ENCODE measurements around the gene CEBPZOS. TPM values are rescaled to one million over a fixed set of nuclear protein-coding genes. Genes with fewer than 3 reads are reported as not detected.
"Not testable (repeated sequence)": the region's sequence is repeated elsewhere in the genome, so short reads cannot be mapped to it uniquely, and the experiment has no call there.

CEBPZOS gene
- total and polyA plus RNA-seq, 8 donors: 2.9 to 52.5 (median 32.4) TPM

DNA sequence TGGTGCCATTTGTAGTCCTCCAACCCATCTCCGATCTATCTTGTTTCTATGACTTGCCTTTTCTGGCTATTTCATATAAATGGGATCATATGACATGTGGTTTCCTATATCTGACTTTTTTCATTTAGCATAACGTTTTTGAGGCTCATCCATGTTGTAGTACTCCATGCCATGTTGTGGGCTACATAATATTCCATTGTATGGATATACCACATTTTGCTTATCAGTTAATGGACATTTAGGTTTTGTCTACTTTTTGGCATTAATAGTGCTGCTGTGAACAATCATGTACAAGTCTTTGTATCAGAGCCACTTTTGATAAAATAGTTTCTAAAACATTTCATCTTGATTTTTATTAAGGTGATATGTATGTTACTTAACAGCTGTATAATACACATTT is 7.4 kb downstream of the CEBPZOS start:
- TF ChIP-seq POLR2AphosphoS5 (IDR thresholded peaks at IDR 0.05) (no peak), POLR2A (IDR thresholded peaks at IDR 0.05) (no peak), EP300 (IDR thresholded peaks at IDR 0.05) (no peak)
- TF ChIP-seq, protein P1, sequence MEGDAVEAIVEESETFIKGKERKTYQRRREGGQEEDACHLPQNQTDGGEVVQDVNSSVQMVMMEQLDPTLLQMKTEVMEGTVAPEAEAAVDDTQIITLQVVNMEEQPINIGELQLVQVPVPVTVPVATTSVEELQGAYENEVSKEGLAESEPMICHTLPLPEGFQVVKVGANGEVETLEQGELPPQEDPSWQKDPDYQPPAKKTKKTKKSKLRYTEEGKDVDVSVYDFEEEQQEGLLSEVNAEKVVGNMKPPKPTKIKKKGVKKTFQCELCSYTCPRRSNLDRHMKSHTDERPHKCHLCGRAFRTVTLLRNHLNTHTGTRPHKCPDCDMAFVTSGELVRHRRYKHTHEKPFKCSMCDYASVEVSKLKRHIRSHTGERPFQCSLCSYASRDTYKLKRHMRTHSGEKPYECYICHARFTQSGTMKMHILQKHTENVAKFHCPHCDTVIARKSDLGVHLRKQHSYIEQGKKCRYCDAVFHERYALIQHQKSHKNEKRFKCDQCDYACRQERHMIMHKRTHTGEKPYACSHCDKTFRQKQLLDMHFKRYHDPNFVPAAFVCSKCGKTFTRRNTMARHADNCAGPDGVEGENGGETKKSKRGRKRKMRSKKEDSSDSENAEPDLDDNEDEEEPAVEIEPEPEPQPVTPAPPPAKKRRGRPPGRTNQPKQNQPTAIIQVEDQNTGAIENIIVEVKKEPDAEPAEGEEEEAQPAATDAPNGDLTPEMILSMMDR (IDR thresholded peaks at IDR 0.05): no peak
- Histone ChIP-seq H3K4me1 (peaks cover 0 to 3% (median under 1%) of the 10 kb centered on the region in 4 donors), H3K36me3 (peaks cover 44 to 93% (median 86%) of the 10 kb centered on the region in 4 donors), H3K27me3 (no peaks in the 10 kb centered on the region), H3K4me3 (no peak overlapping the region), H3K9me3 (peaks cover 0 to 36% (median 16%) of the 10 kb centered on the region in 4 donors), H3K27ac (no peak overlapping the region)
- intact Hi-C loops (cut with DNase I; ENCODE audit: low total_unique reads): no loop called here
- 91 to 97% (median 96%) methylated on average over 2 of the region's 2 CpGs for WGBS, 5 donors
- DNase-seq: no peak

DNA sequence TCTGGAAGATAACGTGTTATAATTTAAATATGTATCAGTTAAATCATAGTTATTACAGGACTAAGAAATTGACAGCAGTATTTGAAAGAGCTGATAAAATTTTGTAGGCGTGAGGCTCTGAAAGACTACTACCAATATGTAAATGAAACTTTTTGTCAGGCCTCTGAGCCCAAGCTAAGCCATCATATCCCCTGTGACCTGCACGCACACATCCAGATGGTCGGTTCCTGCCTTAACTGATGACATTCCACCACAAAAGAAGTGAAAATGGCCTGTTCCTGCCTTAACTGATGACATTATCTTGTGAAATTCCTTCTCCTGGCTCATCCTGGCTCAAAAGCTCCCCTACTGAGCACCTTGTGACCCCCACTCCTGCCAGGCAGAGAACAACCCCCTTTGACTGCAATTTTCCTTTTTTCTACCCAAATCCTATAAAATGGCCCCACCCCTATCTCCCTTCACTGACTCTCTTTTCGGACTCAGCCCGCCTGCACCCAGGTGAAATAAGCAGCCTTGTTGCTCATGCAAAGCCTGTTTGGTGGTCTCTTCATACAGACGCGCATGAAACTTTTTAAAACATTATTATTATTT is 8.9 kb downstream of the CEBPZOS start:
- H3K27me3 ChIP-seq; intact Hi-C loops (cut with DNase I; ENCODE audit: low total_unique reads); H3K4me3 ChIP-seq; H3K27ac ChIP-seq; H3K4me1 ChIP-seq; DNase-seq: not testable (repeated sequence)
- 84 to 90% (median 86%) methylated on average over 8 of the region's 8 CpGs for WGBS, 5 donors
- Histone ChIP-seq H3K9me3 (peaks cover 0 to 46% (median 22%) of the 10 kb centered on the region in 4 donors), H3K36me3 (peaks cover 57 to 100% (median 100%) of the 10 kb centered on the region in 4 donors)

DNA sequence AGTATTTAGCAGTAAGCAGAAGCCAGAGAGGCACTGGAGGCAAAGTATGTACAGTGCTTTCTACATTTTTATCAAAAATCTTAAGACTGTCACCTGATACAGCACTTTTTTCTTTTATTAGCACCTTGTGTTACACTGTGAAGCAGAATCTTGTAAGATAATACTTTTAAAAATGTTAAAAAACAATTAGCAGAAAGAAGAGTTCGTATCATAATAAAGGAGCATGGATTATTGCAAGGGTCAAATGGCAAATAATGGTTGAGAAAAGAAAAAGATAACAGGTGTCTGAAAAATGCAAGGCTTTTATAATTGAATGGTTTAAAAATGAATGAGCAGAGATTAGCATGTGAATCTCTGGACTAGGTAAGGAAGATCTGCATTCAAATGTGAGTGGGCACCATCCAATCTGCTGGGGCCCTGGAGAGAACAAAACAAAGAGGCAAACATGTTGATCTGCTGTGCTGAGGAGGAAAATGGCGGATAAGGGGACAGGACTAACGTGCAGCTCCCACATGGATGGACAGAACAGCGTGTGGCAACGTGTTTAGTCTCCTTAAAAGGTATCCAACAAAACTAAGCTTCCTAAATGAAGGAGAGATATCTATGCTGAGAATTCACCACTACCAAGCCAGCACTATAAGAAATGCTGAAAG is 9.5 kb downstream of the CEBPZOS start:
- TF ChIP-seq, protein P1 (IDR thresholded peaks at IDR 0.05): no peak
- TF ChIP-seq POLR2A (IDR thresholded peaks at IDR 0.05) (no peak), POLR2AphosphoS5 (IDR thresholded peaks at IDR 0.05) (no peak), EP300 (IDR thresholded peaks at IDR 0.05) (no peak)
- Histone ChIP-seq H3K9me3 (peaks cover 0 to 46% (median 22%) of the 10 kb centered on the region in 4 donors), H3K27ac (no peak overlapping the region), H3K36me3 (peaks cover 64 to 100% (median 100%) of the 10 kb centered on the region in 4 donors), H3K27me3 (no peaks in the 10 kb centered on the region), H3K4me1 (no peaks in the 10 kb centered on the region), H3K4me3 (no peak overlapping the region)
- no peak for DNase-seq
- WGBS, 5 donors: 92 to 96% (median 95%) methylated on average over 5 of the region's 5 CpGs
- intact Hi-C loops (cut with DNase I; ENCODE audit: low total_unique reads): no loop called here

DNA sequence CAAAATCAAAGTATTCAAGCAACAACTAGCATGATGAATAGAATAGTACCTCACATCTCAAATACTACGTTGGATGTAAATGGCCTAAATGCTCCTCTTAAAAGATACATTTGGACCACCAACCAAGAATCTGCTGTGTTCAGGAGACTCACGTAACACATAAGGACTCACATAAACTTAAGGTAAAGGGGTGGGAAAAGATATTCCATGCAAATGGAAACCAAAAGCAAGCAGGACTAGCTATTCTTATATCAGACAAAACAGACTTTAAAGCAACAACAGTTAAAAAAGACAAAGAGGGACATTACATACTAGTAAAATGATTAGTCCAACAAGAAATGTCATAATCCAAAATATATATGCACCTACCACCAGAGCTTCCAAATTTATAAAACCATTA is 10.5 kb downstream of the CEBPZOS start:
- peaks cover 67 to 100% (median 100%) of the 10 kb centered on the region in 4 donors for H3K36me3 ChIP-seq
- intact Hi-C loops (cut with DNase I; ENCODE audit: low total_unique reads): not testable (repeated sequence)

DNA sequence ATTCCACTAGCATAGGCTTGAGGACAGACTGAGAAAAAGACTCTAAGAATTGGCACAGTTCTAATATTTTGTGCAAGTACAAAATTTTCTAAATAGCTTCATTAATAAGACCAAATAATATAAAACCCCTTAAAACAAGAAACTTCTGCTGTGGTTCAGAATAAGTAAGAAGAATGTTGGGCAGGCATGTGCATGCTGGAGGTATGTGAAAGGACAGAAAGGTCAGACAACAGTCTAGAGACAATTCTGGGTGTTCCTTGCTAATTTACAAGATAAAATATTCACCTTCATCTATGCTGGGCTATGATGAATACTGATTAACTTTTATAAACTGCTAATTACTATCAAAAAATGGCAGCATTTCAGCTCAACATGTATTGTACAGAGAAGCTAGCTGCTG is 14.9 kb downstream of the CEBPZOS start:
- Histone ChIP-seq H3K9me3 (peaks cover 0 to 37% (median 17%) of the 10 kb centered on the region in 4 donors), H3K27ac (no peak overlapping the region), H3K4me3 (no peak overlapping the region), H3K27me3 (no peaks in the 10 kb centered on the region), H3K36me3 (peaks cover 62 to 100% (median 99%) of the 10 kb centered on the region in 4 donors), H3K4me1 (no peaks in the 10 kb centered on the region)
- intact Hi-C loops (cut with DNase I; ENCODE audit: low total_unique reads): no loop called here
- TF ChIP-seq POLR2AphosphoS5 (IDR thresholded peaks at IDR 0.05) (no peak), EP300 (IDR thresholded peaks at IDR 0.05) (no peak), POLR2A (IDR thresholded peaks at IDR 0.05) (no peak)
- TF ChIP-seq, protein P1 (IDR thresholded peaks at IDR 0.05): no peak
- DNase-seq: no peak

More for the DNA sequence above, 10.5 kb downstream of the CEBPZOS start:
- H3K27ac ChIP-seq, H3K27me3 ChIP-seq, H3K4me3 ChIP-seq, H3K4me1 ChIP-seq, DNase-seq: not testable (repeated sequence)
- H3K9me3 ChIP-seq: peaks cover 0 to 46% (median 22%) of the 10 kb centered on the region in 4 donors
- 89 to 100% (median 95%) methylated on average over 2 of the region's 2 CpGs for WGBS, 5 donors

Measured in stomach (tissue), 9 donors.